Prostate gland (tissue), 2 donors: ENCODE results near the gene MYLK. TPM values are rescaled to one million over a fixed set of nuclear protein-coding genes. Genes with fewer than 3 reads are reported as not detected.

ENCODE experiments used
- DNase-seq: peaks from one replicate; pipeline ENCODE4 v3.0.0-alpha.2; 2019; ENCODE audit warnings: low spot score
- H3K27ac ChIP-seq, 2 donors: fragments of 200-600 bp; sonication (generic); 2 replicates each; pipeline ENCODE4 v1.5.1; 2017 to 2019
- H3K27me3 ChIP-seq: fragments of 200-600 bp; sonication (generic); replicated peaks from 2 replicates; pipeline ENCODE4 v1.5.1; 2019; ENCODE audit not compliant: insufficient read depth
- H3K36me3 ChIP-seq, 2 donors: fragments of 200-600 bp; sonication (generic); 1 replicate in 1 of 2; 2 replicates in 1 of 2; pipeline versions ENCODE4 v1.5.1 to v1.8.1; 2017 to 2019
- H3K4me1 ChIP-seq: fragments of 200-600 bp; sonication (generic); replicated peaks from 2 replicates; pipeline ENCODE4 v1.5.1; 2019
- H3K4me3 ChIP-seq, 2 donors: fragments of 200-600 bp; sonication (generic); 2 replicates each; pipeline ENCODE4 v1.5.1; 2017 to 2019
- H3K9me3 ChIP-seq: fragments of 200-600 bp; sonication (generic); 2 replicates; pipeline ENCODE4 v1.5.1; 2017
- CTCF ChIP-seq, 4 experiments: fragments of 200-600 bp in 2 of 4; fragments of 450-650 bp in 2 of 4; sonication (generic) in 2 of 4; IDR thresholded peaks; 1 replicate in 3 of 4; 2 replicates in 1 of 4; pipeline ENCODE4 v1.5.1; 2016 to 2019; ENCODE audit warnings: antibody characterized with exemption in 4 of 4, mild to moderate bottlenecking in 2 of 4, moderate library complexity in 2 of 4
- POLR2A ChIP-seq: fragments of 450-650 bp; IDR thresholded peaks from one replicate; pipeline ENCODE4 v1.6.1; 2016; ENCODE audit warnings: antibody characterized with exemption, mild to moderate bottlenecking
- POLR2AphosphoS5 ChIP-seq: sonication (generic); formaldehyde crosslinking; IDR thresholded peaks from one replicate; pipeline ENCODE4 v1.6.1; 2017; ENCODE audit warnings: antibody characterized with exemption
- WGBS: methylation state at CpG from one replicate; pipeline ENCODE4 v1.1.5; 2018; 5-methylcytosine and 5-hydroxymethylcytosine counted together
- intact Hi-C: fragments of 100-400 bp; cut with DNase I; formaldehyde crosslinking; loops from one replicate; pipeline ENCODE4 v1.14.2; 2022
- total RNA-seq, 2 donors: library from RNA; depleted of rRNA; stranded (reverse); fragments of >200 nt; gene quantifications; one replicate each; pipeline ENCODE4 v1.1.0, GENCODE V29; 2016

Gene MYLK
- total RNA-seq, 2 donors from 2014 or later, result 345 to 600 TPM

GRCh38 chr3:123778991-123779622 lies 105.0 kb downstream of the MYLK start:
- Histone ChIP-seq H3K36me3 (no peaks in the 10 kb centered on the region), H3K27me3 (no peaks in the 10 kb centered on the region), H3K4me1 (no peaks in the 10 kb centered on the region), H3K4me3 (no peak overlapping the region), H3K27ac (no peak overlapping the region), H3K9me3 (no peaks in the 10 kb centered on the region)
- no peak for DNase-seq
- intact Hi-C loops, result no loop called here
- TF ChIP-seq CTCF (IDR thresholded peaks at IDR 0.05), result no peak
- no peak for TF ChIP-seq POLR2AphosphoS5
- TF ChIP-seq POLR2A, result no peak
- WGBS, result 48% methylated on average over 8 of the region's 8 CpGs

- Histone ChIP-seq H3K36me3 (no peaks in the 10 kb centered on the region), H3K27ac (no peak overlapping the region), H3K27me3 (no peaks in the 10 kb centered on the region), H3K9me3 (no peaks in the 10 kb centered on the region), H3K4me3 (no peak overlapping the region), H3K4me1 (no peaks in the 10 kb centered on the region)
- DNase-seq, result no peak
- 94% methylated on average over 7 of the region's 7 CpGs for WGBS
- intact Hi-C loops, result no loop called here
- TF ChIP-seq POLR2A (no peak), POLR2AphosphoS5 (no peak), CTCF (IDR thresholded peaks at IDR 0.05) (no peak)
Measured at GRCh38 chr3:123778525-123778924, 105.6 kb downstream of the MYLK start.

GRCh38 chr3:123776071-123776782 lies 107.9 kb downstream of the MYLK start:
- Histone ChIP-seq H3K36me3 (no peaks in the 10 kb centered on the region), H3K27ac (no peak overlapping the region), H3K4me3 (no peak overlapping the region), H3K4me1 (no peaks in the 10 kb centered on the region), H3K27me3 (no peaks in the 10 kb centered on the region), H3K9me3 (no peaks in the 10 kb centered on the region)
- TF ChIP-seq POLR2AphosphoS5 (no peak), CTCF (IDR thresholded peaks at IDR 0.05) (no peak), POLR2A (no peak)
- intact Hi-C loops, result no loop called here
- WGBS, result 83% methylated on average over 5 of the region's 5 CpGs
- DNase-seq, result no peak

GRCh38 chr3:123774474-123774873 lies 109.7 kb downstream of the MYLK start:
- 79% methylated on average over 3 of the region's 3 CpGs for WGBS
- no peaks in the 10 kb centered on the region for H3K9me3 ChIP-seq
- TF ChIP-seq POLR2A (no peak), POLR2AphosphoS5 (no peak), CTCF (IDR thresholded peaks at IDR 0.05) (no peak)
- DNase-seq, result no peak
- H3K36me3 ChIP-seq, result no peaks in the 10 kb centered on the region
- intact Hi-C loops, result no loop called here
- no peaks in the 10 kb centered on the region for H3K4me1 ChIP-seq
- H3K27ac ChIP-seq, result no peak overlapping the region
- H3K4me3 ChIP-seq, result no peak overlapping the region
- H3K27me3 ChIP-seq, result no peaks in the 10 kb centered on the region
